HepG2 (cell line): ENCODE measurements around the gene RPS19BP1. TPM values are rescaled to one million over a fixed set of nuclear protein-coding genes. Genes with fewer than 3 reads are reported as not detected.

ENCODE experiments used
- BCLAF1 ChIP-seq: fragments of 450-650 bp; IDR thresholded peaks from 2 replicates; pipeline ENCODE4 v1.6.1; 2017; ENCODE audit warnings: mild to moderate bottlenecking
- CREM ChIP-seq, 2 experiments: sonication (generic) in 1 of 2; formaldehyde crosslinking in 1 of 2; IDR thresholded peaks; 2 replicates each; pipeline versions ENCODE4 v1.4.0 to v1.6.1; 2016 to 2020; ENCODE audit warnings: antibody characterized with exemption in 1 of 2, mild to moderate bottlenecking in 1 of 2, missing genetic modification reagents in 1 of 2
- E2F5 ChIP-seq: sonication (generic); formaldehyde crosslinking; conservative IDR thresholded peaks from 2 replicates; pipeline ENCODE4 v1.4.0; 2020; ENCODE audit warnings: missing genetic modification reagents
- HMGA1 ChIP-seq: sonication (generic); formaldehyde crosslinking; conservative IDR thresholded peaks from 2 replicates; pipeline ENCODE4 v1.4.0; 2020; ENCODE audit warnings: missing genetic modification reagents
- KMT2A ChIP-seq: sonication (generic); formaldehyde crosslinking; IDR thresholded peaks from 2 replicates; pipeline ENCODE4 v1.4.0; 2020; ENCODE audit warnings: missing genetic modification reagents
- MAFG ChIP-seq: sonication (generic); formaldehyde crosslinking; IDR thresholded peaks from 2 replicates; pipeline ENCODE4 v1.5.1; 2020; ENCODE audit warnings: mild to moderate bottlenecking, missing genetic modification reagents
- MTF2 ChIP-seq: sonication (generic); formaldehyde crosslinking; IDR thresholded peaks from 2 replicates; pipeline ENCODE4 v1.5.0; 2020; ENCODE audit warnings: missing genetic modification reagents, borderline replicate concordance
- MYPOP ChIP-seq: sonication (generic); formaldehyde crosslinking; IDR thresholded peaks from 2 replicates; pipeline ENCODE4 v1.8.1; 2023; ENCODE audit warnings: mild to moderate bottlenecking, moderate library complexity, missing genetic modification reagents
- PAXIP1 ChIP-seq: sonication (generic); formaldehyde crosslinking; conservative IDR thresholded peaks from 2 replicates; pipeline ENCODE4 v1.4.0; 2020; ENCODE audit warnings: mild to moderate bottlenecking, missing genetic modification reagents, moderate library complexity
- RARA ChIP-seq: IDR thresholded peaks from 2 replicates; pipeline ENCODE4 v1.6.1; 2016; ENCODE audit warnings: missing genetic modification reagents, missing compliant biosample characterization
- TFDP1 ChIP-seq: IDR thresholded peaks from 2 replicates; pipeline ENCODE4 v1.6.1; 2016; ENCODE audit warnings: missing compliant biosample characterization, missing genetic modification reagents, borderline replicate concordance
- ZFP62 ChIP-seq: sonication (generic); formaldehyde crosslinking; IDR thresholded peaks from 2 replicates; pipeline ENCODE4 v1.4.0; 2020; ENCODE audit warnings: missing genetic modification reagents
- ZNF292 ChIP-seq: sonication (generic); formaldehyde crosslinking; IDR thresholded peaks from 2 replicates; pipeline ENCODE4 v1.8.1; 2022; ENCODE audit warnings: mild to moderate bottlenecking, low read depth, missing genetic modification reagents, borderline replicate concordance
- ZNF800 ChIP-seq: sonication (generic); formaldehyde crosslinking; IDR thresholded peaks from 2 replicates; pipeline ENCODE4 v1.4.0; 2020; ENCODE audit warnings: missing genetic modification reagents
- polyA plus RNA-seq, 8 experiments: library from polyadenylated mRNA; depleted of rRNA in 3 of 8; stranded (reverse) in 7 of 8; unstranded in 1 of 8; fragments of >200 nt; fragmentation: Illumina TruSeq in 4 of 8; extraction: Trizol in 4 of 8; gene quantifications; 2 replicates each; pipeline versions ENCODE4 v1.2.1 to v1.2.3, GENCODE V29; 2011 to 2016; ENCODE audit warnings: low read depth in 4 of 8, missing spikeins in 1 of 8, mixed read lengths in 1 of 8; ENCODE audit not compliant: insufficient read depth in 1 of 8
- total RNA-seq, 5 experiments: library from RNA; depleted of rRNA; stranded (reverse); fragments of >200 nt; fragmentation: Illumina TruSeq; extraction: Trizol; gene quantifications; 2 replicates each; pipeline ENCODE4 v1.2.3, GENCODE V29; 2016; ENCODE audit warnings: low read depth in 1 of 5

RPS19BP1 gene
- total and polyA plus RNA-seq, 2 of the 13 experiments (the other 11 are each of a cell fraction or from before 2014, with no cell fraction given): 44.3 to 81.3 TPM

- TF ChIP-seq ZNF800 (CRISPR knock-in tag) (peak; percentile 82), MAFG (CRISPR knock-in tag) (no peak), E2F5 (CRISPR knock-in tag) (peak; percentile 83), MTF2 (CRISPR knock-in tag) (0 out of 2 replicates have a peak, but pooled peaks have one; percentile 33), BCLAF1 (no peak), KMT2A (CRISPR knock-in tag) (no peak), MYPOP (CRISPR knock-in tag) (0 out of 2 replicates have a peak, but pooled peaks have one; percentile 63), CREM (IDR thresholded peaks at IDR 0.05) (no peak), CREM (CRISPR knock-in tag; IDR thresholded peaks at IDR 0.05) (no peak), HMGA1 (CRISPR knock-in tag) (no peak), ZNF292 (CRISPR knock-in tag) (no peak), PAXIP1 (CRISPR knock-in tag) (no peak), TFDP1 (CRISPR knock-in tag) (peak; percentile 71; the same call in 1 of the 2 replicates), RARA (CRISPR knock-in tag) (peak; percentile 71), ZFP62 (CRISPR knock-in tag) (no peak)
These were observed 13.1 kb upstream of the RPS19BP1 start (continued) for GRCh38 chr22:39545386-39546365.
